Measurements from ENCODE around the gene GPHN.

DNA sequence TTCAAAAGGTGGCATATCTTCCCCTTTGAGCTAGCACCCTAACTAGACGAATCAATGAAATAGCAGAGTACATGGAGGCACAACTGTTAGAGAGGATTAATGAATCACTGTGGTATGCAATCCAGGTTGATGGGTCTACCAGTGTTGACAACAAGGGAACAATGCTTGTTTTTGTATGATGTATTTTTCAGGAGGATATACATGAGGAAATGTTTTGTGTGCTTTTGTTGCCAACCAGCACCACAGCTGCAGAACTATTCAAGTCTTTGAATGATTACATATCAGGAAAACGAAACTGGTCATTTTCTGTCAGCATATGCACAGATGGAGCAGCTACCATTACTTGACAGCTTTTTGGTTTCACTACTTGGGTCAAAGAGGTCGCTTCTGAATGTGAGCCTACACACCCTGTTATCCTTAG, 142.6 kb downstream of the GPHN start:
- TF ChIP-seq JUN (IDR thresholded peaks at IDR 0.05; ENCODE audit: low read depth, low read length) (no peak), CEBPB (IDR thresholded peaks at IDR 0.05; ENCODE audit: low read depth, low read length) (no peak), ASH2L (IDR thresholded peaks at IDR 0.05; ENCODE audit: low read length) (no peak), SP1 (IDR thresholded peaks at IDR 0.05; ENCODE audit: low read depth, low read length) (no peak), SRF (IDR thresholded peaks at IDR 0.05; ENCODE audit: low read depth, low read length) (no peak), POLR2A (IDR thresholded peaks at IDR 0.05; ENCODE audit: control extremely low read depth in 1 of 2, low read depth in 2 of 2, low read length in 2 of 2) (no peak), CHD2 (IDR thresholded peaks at IDR 0.05; ENCODE audit: low read length) (no peak), GABPA (IDR thresholded peaks at IDR 0.05; ENCODE audit: borderline replicate concordance, insufficient read depth, low read length) (no peak)
- TF ChIP-seq, protein P1, sequence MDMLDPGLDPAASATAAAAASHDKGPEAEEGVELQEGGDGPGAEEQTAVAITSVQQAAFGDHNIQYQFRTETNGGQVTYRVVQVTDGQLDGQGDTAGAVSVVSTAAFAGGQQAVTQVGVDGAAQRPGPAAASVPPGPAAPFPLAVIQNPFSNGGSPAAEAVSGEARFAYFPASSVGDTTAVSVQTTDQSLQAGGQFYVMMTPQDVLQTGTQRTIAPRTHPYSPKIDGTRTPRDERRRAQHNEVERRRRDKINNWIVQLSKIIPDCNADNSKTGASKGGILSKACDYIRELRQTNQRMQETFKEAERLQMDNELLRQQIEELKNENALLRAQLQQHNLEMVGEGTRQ (IDR thresholded peaks at IDR 0.05; ENCODE audit: low read length) = no peak

All from H1 (cell line).